HepG2 (cell line): Measurements from ENCODE around the gene PPP1R15B. TPM values are rescaled to one million over a fixed set of nuclear protein-coding genes. Genes with fewer than 3 reads are reported as not detected.

Source experiments
- ATAC-seq: fragments of 200-7000 bp; cut with Tn5 transposase; 3 replicates; pipeline ENCODE4 v1.9.1; 2020; ENCODE audit warnings: mild to moderate bottlenecking, moderate library complexity
- BruUV-seq: library from RNA; stranded (reverse); fragments of 400-500 nt; replicated peaks from 2 replicates; lab custom pipeline; 2021; lab: Mats Ljungman, UMichigan
- CTCF ChIA-PET: fragments of 300-600 bp; formaldehyde crosslinking; extraction: SDS; loops from one replicate; lab custom pipeline; 2021; ENCODE audit warnings: low total read pairs, inconsistent platforms, low intra/inter-chr PET ratio; lab: Yijun Ruan, JAX
- POLR2A ChIA-PET: fragments of 350-600 bp; sonication (Branson Sonifier 250); formaldehyde crosslinking; loops from one replicate; lab custom pipeline; 2020; ENCODE audit warnings: antibody characterized with exemption, inconsistent platforms; lab: Yijun Ruan, JAX
- DNase-seq: peaks from one replicate; pipeline ENCODE4 v3.0.0-alpha.2; 2015; ENCODE audit warnings: low spot score
- FAIRE-seq: peaks from 3 replicates; lab custom pipeline; 2011; peaks lifted over from hg19 to GRCh38; lab: Jason Lieb, UNC
- H2AFZ ChIP-seq: one replicate; pipeline ENCODE4 v1.6.1; 2011; ENCODE audit warnings: low read length, inconsistent platforms
- H3K27ac ChIP-seq: fragments of 300-600 bp; 3 replicates; pipeline ENCODE4 v1.8.0; 2011; ENCODE audit warnings: mixed run types, mild to moderate bottlenecking, mixed read lengths, low read length, inconsistent platforms; ENCODE audit not compliant: insufficient read depth; ENCODE audit errors: extremely low read length
- H3K27me3 ChIP-seq, 2 experiments: fragments of 200-600 bp in 1 of 2; 2 replicates in 1 of 2; 3 replicates in 1 of 2; pipeline versions ENCODE4 v1.6.0 to v1.8.0; 2011; ENCODE audit warnings: low read length in 2 of 2, mild to moderate bottlenecking in 2 of 2, moderate library complexity in 2 of 2, inconsistent platforms in 1 of 2; ENCODE audit not compliant: insufficient read depth in 2 of 2, control insufficient read depth in 1 of 2
- H3K36me3 ChIP-seq, 2 experiments: fragments of 200-600 bp in 1 of 2; replicated peaks in 1 of 2; 2 replicates in 1 of 2; 3 replicates in 1 of 2; pipeline versions ENCODE4 v1.5.1 to v1.8.0; 2011; ENCODE audit warnings: low read length in 2 of 2, inconsistent platforms in 1 of 2; ENCODE audit not compliant: insufficient read depth in 2 of 2, control insufficient read depth in 1 of 2
- H3K4me1 ChIP-seq: 2 replicates; pipeline ENCODE4 v1.5.1; 2012; ENCODE audit warnings: low read length, inconsistent platforms; ENCODE audit not compliant: insufficient read depth
- H3K4me2 ChIP-seq: 2 replicates; pipeline ENCODE4 v1.6.0; 2011; ENCODE audit warnings: low read depth, low read length, inconsistent platforms
- H3K4me3 ChIP-seq, 3 experiments: fragments of 200-600 bp in 1 of 3; sonication (generic), shearing (Covaris generic) in 1 of 3; replicated peaks in 1 of 3; 2 replicates each; pipeline ENCODE4 v1.5.1; 2011 to 2016; ENCODE audit warnings: low read length in 3 of 3, inconsistent platforms in 2 of 3, low read depth in 2 of 3, mild to moderate bottlenecking in 2 of 3, control low read depth in 1 of 3, mixed read lengths in 1 of 3; ENCODE audit not compliant: insufficient read depth in 1 of 3
- H3K79me2 ChIP-seq: one replicate; pipeline ENCODE4 v1.6.1; 2011; ENCODE audit warnings: low read length, inconsistent platforms; ENCODE audit not compliant: insufficient read depth
- H3K9ac ChIP-seq: 2 replicates; pipeline ENCODE4 v1.6.0; 2011; ENCODE audit warnings: mild to moderate bottlenecking, low read depth, low read length, inconsistent platforms; ENCODE audit not compliant: insufficient read depth
- H3K9me3 ChIP-seq: 2 replicates; pipeline ENCODE4 v1.5.1; 2012; ENCODE audit warnings: mild to moderate bottlenecking, low read length
- H4K20me1 ChIP-seq: 2 replicates; pipeline ENCODE4 v1.6.0; 2011; ENCODE audit warnings: inconsistent platforms, mild to moderate bottlenecking, low read length, moderate library complexity; ENCODE audit not compliant: insufficient read depth
- ARID5B ChIP-seq: IDR thresholded peaks from 2 replicates; pipeline ENCODE4 v1.4.0; 2020; ENCODE audit warnings: mild to moderate bottlenecking, missing genetic modification reagents
- DZIP1 ChIP-seq: sonication (generic); formaldehyde crosslinking; IDR thresholded peaks from 2 replicates; pipeline ENCODE4 v1.5.0; 2020; ENCODE audit warnings: mild to moderate bottlenecking, missing genetic modification reagents
- MIXL1 ChIP-seq: IDR thresholded peaks from 2 replicates; pipeline ENCODE4 v1.6.1; 2016
- SIX1 ChIP-seq: sonication (generic); formaldehyde crosslinking; IDR thresholded peaks from 2 replicates; pipeline ENCODE4 v1.4.0; 2020; ENCODE audit warnings: missing genetic modification reagents, borderline replicate concordance
- ZC3H13 ChIP-seq: sonication (generic); formaldehyde crosslinking; IDR thresholded peaks from 2 replicates; pipeline ENCODE4 v1.8.1; 2023; ENCODE audit warnings: mild to moderate bottlenecking, missing genetic modification reagents, moderate library complexity
- ZNF281 ChIP-seq: sonication (generic); formaldehyde crosslinking; IDR thresholded peaks from 2 replicates; pipeline ENCODE4 v1.4.0; 2020; ENCODE audit warnings: missing genetic modification reagents, borderline replicate concordance
- ZNF34 ChIP-seq: sonication (generic); formaldehyde crosslinking; IDR thresholded peaks from 2 replicates; pipeline ENCODE4 v1.4.0; 2020; ENCODE audit warnings: mild to moderate bottlenecking, missing genetic modification reagents, borderline replicate concordance
- ZNF562 ChIP-seq: sonication (generic); formaldehyde crosslinking; IDR thresholded peaks from 2 replicates; pipeline ENCODE4 v1.8.0; 2022; ENCODE audit warnings: missing genetic modification reagents, borderline replicate concordance
- ZNF563 ChIP-seq: sonication (generic); formaldehyde crosslinking; IDR thresholded peaks from 2 replicates; pipeline ENCODE4 v1.8.0; 2022; ENCODE audit warnings: mild to moderate bottlenecking, moderate library complexity, missing genetic modification reagents
- ZNF619 ChIP-seq: sonication (generic); formaldehyde crosslinking; IDR thresholded peaks from 2 replicates; pipeline ENCODE4 v1.4.0; 2020; ENCODE audit warnings: mild to moderate bottlenecking, missing genetic modification reagents
- ZNF749 ChIP-seq: sonication (generic); formaldehyde crosslinking; IDR thresholded peaks from 2 replicates; pipeline ENCODE4 v1.8.0; 2022; ENCODE audit warnings: mild to moderate bottlenecking, missing genetic modification reagents, moderate library complexity, borderline replicate concordance
- WGBS: methylation state at CpG from one replicate; pipeline ENCODE4 v1.1.6; 2017; ENCODE audit warnings: low lambda C conversion rate; 5-methylcytosine and 5-hydroxymethylcytosine counted together
- in situ Hi-C: cut with HindIII; loops from 2 replicates; pipeline ENCODE4 v1.10.0; 2017; ENCODE audit warnings: low pct_unique_long_range_greater_than_20kb; ENCODE audit not compliant: extremely low pct_ligation_motif_present
- intact Hi-C: fragments of 100-400 bp; cut with micrococcal nuclease; formaldehyde crosslinking; loops from one replicate; pipeline ENCODE4 v1.10.0; 2022; ENCODE audit not compliant: unreplicated experiment
- polyA plus RNA-seq, 8 experiments: library from polyadenylated mRNA; depleted of rRNA in 3 of 8; stranded (reverse) in 7 of 8; unstranded in 1 of 8; fragments of >200 nt; fragmentation: Illumina TruSeq in 4 of 8; extraction: Trizol in 4 of 8; gene quantifications; 2 replicates each; pipeline versions ENCODE4 v1.2.1 to v1.2.3, GENCODE V29; 2011 to 2016; ENCODE audit warnings: low read depth in 4 of 8, missing spikeins in 1 of 8, mixed read lengths in 1 of 8; ENCODE audit not compliant: insufficient read depth in 1 of 8
- total RNA-seq, 5 experiments: library from RNA; depleted of rRNA; stranded (reverse); fragments of >200 nt; fragmentation: Illumina TruSeq; extraction: Trizol; gene quantifications; 2 replicates each; pipeline ENCODE4 v1.2.3, GENCODE V29; 2016; ENCODE audit warnings: low read depth in 1 of 5

PPP1R15B gene
- total and polyA plus RNA-seq, 2 of the 13 experiments (the other 11 are each of a cell fraction or from before 2014, with no cell fraction given): 13.4 to 23.8 TPM

GRCh38 chr1:204376919-204377799, 34.5 kb downstream of the PPP1R15B start (continued):
- TF ChIP-seq ARID5B (peak; percentile 52; the same call in 1 of the 2 replicates), ZNF34 (peak; percentile 24; the same call in 1 of the 2 replicates), ZNF619 (CRISPR knock-in tag) (0 out of 2 replicates have a peak, but pooled peaks have one; percentile 27), MIXL1 (CRISPR knock-in tag) (no peak)

- intact Hi-C loops: loop anchor here (10.0 kb wide), 1 partner anchor 222 kb away; the partner anchor contains the start of gene ETNK2
- FAIRE-seq: no peak
- no peak for TF ChIP-seq DZIP1 (CRISPR knock-in tag)
- no peak for TF ChIP-seq ZNF749
- no peak for TF ChIP-seq ZC3H13
- no peak for TF ChIP-seq SIX1 (CRISPR knock-in tag)
- no peak for TF ChIP-seq ZNF281 (CRISPR knock-in tag)
- no peak for TF ChIP-seq ZNF562
- no peak for TF ChIP-seq ZNF563
Observed at GRCh38 chr1:204376465-204376864, 35.2 kb downstream of the PPP1R15B start.

More at GRCh38 chr1:204376465-204376864, 35.2 kb downstream of the PPP1R15B start:
- H2AFZ ChIP-seq: no peak overlapping the region
- no peaks in the 10 kb centered on the region; a peak in 1 of 5 replicates for H3K27me3 ChIP-seq
- H3K4me3 ChIP-seq: peak overlapping the region; percentile 81 to 85 (median 83)
- DNase-seq (no peak), ATAC-seq (no peak)
- in situ Hi-C loops: loop anchor here (10.0 kb wide), 1 partner anchor 302 kb away; the partner anchor contains the start of gene SOX13
- no peaks in the 10 kb centered on the region; the same call in 1 of the 2 replicates for H4K20me1 ChIP-seq
- H3K9me3 ChIP-seq: no peaks in the 10 kb centered on the region
- ChIA-PET CTCF (interaction anchor here (1.6 kb wide), 1 partner anchor 22 kb away, joined by 7 read pairs; no protein-coding TSS in a partner anchor), POLR2A (interaction anchor here (1.8 to 2.6 kb wide), 2 partner anchors 162 to 232 kb away, joined by 5 to 12 read pairs; partner anchors contain the start of gene GOLT1A)
- H3K36me3 ChIP-seq: peaks cover 0 to 11% of the 10 kb centered on the region in 2 experiments; a peak in 2 of 5 replicates
- H3K4me1 ChIP-seq: peaks cover 58% of the 10 kb centered on the region
- peak overlapping the region; percentile 51; the same call in 1 of the 2 replicates for H3K9ac ChIP-seq
- WGBS: 57% methylated on average over 6 of the region's 6 CpGs
- no peak overlapping the region for H3K27ac ChIP-seq
- H3K4me2 ChIP-seq: peak overlapping the region; percentile 96
- BruUV-seq: no TSS peak
- H3K79me2 ChIP-seq: peaks cover 27% of the 10 kb centered on the region
